SHP77 (cell line): ENCODE data around the gene CTNNBL1.
"Not testable (repeated sequence)": the region's sequence is repeated elsewhere in the genome, so short reads cannot be mapped to it uniquely, and the experiment has no call there.

ENCODE experiments used
- DNase-seq, 2 experiments: peaks; one replicate each; lab custom pipeline; 2025; lab: John Stamatoyannopoulos, UW

The CTNNBL1 gene

GRCh38 chr20:37711994-37712964, 18.4 kb downstream of the CTNNBL1 start:
- DNase-seq: no peak

GRCh38 chr20:37713396-37713795, 19.6 kb downstream of the CTNNBL1 start:
- no peak for DNase-seq

- no peak for DNase-seq
Observed at GRCh38 chr20:37714978-37715672, 21.3 kb downstream of the CTNNBL1 start.

GRCh38 chr20:37721751-37722150, 27.9 kb downstream of the CTNNBL1 start:
- no peak for DNase-seq

GRCh38 chr20:37722312-37722711, 28.5 kb downstream of the CTNNBL1 start:
- not testable (repeated sequence) for DNase-seq

GRCh38 chr20:37723668-37724067, 29.8 kb downstream of the CTNNBL1 start:
- DNase-seq: no peak

- no peak for DNase-seq
Observed at GRCh38 chr20:37725165-37725564, 31.3 kb downstream of the CTNNBL1 start.

GRCh38 chr20:37725855-37726254, 32.0 kb downstream of the CTNNBL1 start:
- DNase-seq: no peak

- no peak for DNase-seq
Observed at GRCh38 chr20:37726321-37726720, 32.5 kb downstream of the CTNNBL1 start.

GRCh38 chr20:37726971-37727956, 33.4 kb downstream of the CTNNBL1 start:
- no peak for DNase-seq

- no peak for DNase-seq
Observed at GRCh38 chr20:37727957-37728634, 34.3 kb downstream of the CTNNBL1 start.

GRCh38 chr20:37728635-37728983, 34.8 kb downstream of the CTNNBL1 start:
- no peak for DNase-seq

GRCh38 chr20:37729452-37729851, 35.6 kb downstream of the CTNNBL1 start:
- DNase-seq: no peak

GRCh38 chr20:37729909-37730308, 36.1 kb downstream of the CTNNBL1 start:
- no peak for DNase-seq

GRCh38 chr20:37733416-37733815, 39.6 kb downstream of the CTNNBL1 start:
- DNase-seq: no peak

- no peak for DNase-seq
Observed at GRCh38 chr20:37734228-37734985, 40.6 kb downstream of the CTNNBL1 start.

GRCh38 chr20:37735541-37735940, 41.7 kb downstream of the CTNNBL1 start:
- DNase-seq: no peak

GRCh38 chr20:37736132-37736531, 42.3 kb downstream of the CTNNBL1 start:
- DNase-seq: no peak

GRCh38 chr20:37737826-37738420, 44.1 kb downstream of the CTNNBL1 start:
- DNase-seq: no peak

- DNase-seq: no peak
Observed at GRCh38 chr20:37741055-37741454, 47.2 kb downstream of the CTNNBL1 start.
